ENCODE results near the gene MAGI2.

- TF ChIP-seq, protein P1, sequence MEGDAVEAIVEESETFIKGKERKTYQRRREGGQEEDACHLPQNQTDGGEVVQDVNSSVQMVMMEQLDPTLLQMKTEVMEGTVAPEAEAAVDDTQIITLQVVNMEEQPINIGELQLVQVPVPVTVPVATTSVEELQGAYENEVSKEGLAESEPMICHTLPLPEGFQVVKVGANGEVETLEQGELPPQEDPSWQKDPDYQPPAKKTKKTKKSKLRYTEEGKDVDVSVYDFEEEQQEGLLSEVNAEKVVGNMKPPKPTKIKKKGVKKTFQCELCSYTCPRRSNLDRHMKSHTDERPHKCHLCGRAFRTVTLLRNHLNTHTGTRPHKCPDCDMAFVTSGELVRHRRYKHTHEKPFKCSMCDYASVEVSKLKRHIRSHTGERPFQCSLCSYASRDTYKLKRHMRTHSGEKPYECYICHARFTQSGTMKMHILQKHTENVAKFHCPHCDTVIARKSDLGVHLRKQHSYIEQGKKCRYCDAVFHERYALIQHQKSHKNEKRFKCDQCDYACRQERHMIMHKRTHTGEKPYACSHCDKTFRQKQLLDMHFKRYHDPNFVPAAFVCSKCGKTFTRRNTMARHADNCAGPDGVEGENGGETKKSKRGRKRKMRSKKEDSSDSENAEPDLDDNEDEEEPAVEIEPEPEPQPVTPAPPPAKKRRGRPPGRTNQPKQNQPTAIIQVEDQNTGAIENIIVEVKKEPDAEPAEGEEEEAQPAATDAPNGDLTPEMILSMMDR (conservative IDR thresholded peaks at IDR 0.05; ENCODE audit: low read depth, low read length) = no peak
- TF ChIP-seq EZH2 (IDR thresholded peaks at IDR 0.05; ENCODE audit: borderline replicate concordance, low read depth, low read length, poor library complexity, severe bottlenecking) = no peak
Observed at GRCh38 chr7:79471699-79472098, 18.2 kb upstream of the MAGI2 start.

Data from A673 (cell line).